ENCODE data around the gene KCNK15. TPM values are rescaled to one million over a fixed set of nuclear protein-coding genes. Genes with fewer than 3 reads are reported as not detected.

KCNK15 gene
- total RNA-seq, 6 experiments from 2014 or later, result 0.07 to 0.43 (median 0.19) TPM; not detected in 2

GRCh38 chr20:44754554-44754953 is 8.9 kb downstream of the KCNK15 start:
- WGBS (ENCODE audit: insufficient coverage, low coverage, low lambda C conversion rate, missing lambda C conversion rate), result 53% methylated on average over 4 of the region's 7 CpGs
- TF ChIP-seq, protein P1, sequence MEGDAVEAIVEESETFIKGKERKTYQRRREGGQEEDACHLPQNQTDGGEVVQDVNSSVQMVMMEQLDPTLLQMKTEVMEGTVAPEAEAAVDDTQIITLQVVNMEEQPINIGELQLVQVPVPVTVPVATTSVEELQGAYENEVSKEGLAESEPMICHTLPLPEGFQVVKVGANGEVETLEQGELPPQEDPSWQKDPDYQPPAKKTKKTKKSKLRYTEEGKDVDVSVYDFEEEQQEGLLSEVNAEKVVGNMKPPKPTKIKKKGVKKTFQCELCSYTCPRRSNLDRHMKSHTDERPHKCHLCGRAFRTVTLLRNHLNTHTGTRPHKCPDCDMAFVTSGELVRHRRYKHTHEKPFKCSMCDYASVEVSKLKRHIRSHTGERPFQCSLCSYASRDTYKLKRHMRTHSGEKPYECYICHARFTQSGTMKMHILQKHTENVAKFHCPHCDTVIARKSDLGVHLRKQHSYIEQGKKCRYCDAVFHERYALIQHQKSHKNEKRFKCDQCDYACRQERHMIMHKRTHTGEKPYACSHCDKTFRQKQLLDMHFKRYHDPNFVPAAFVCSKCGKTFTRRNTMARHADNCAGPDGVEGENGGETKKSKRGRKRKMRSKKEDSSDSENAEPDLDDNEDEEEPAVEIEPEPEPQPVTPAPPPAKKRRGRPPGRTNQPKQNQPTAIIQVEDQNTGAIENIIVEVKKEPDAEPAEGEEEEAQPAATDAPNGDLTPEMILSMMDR (IDR thresholded peaks at IDR 0.05), result no peak
- TF ChIP-seq POLR2A (IDR thresholded peaks at IDR 0.05), result no peak
- intact Hi-C loops (cut with DNase I), result loop anchor here (10.0 kb wide), 1 partner anchor 110 kb away; no protein-coding TSS in a partner anchor

GRCh38 chr20:44756011-44756688 is 10.5 kb downstream of the KCNK15 start:
- Histone ChIP-seq H3K36me3 (no peaks in the 10 kb centered on the region), H3K9me3 (no peaks in the 10 kb centered on the region), H3K27me3 (no peaks in the 10 kb centered on the region), H3K4me1 (no peaks in the 10 kb centered on the region), H3K4me3 (no peak overlapping the region), H3K27ac (no peak overlapping the region)
- DNase-seq (no peak), ATAC-seq (no peak)
- 73% methylated on average over 6 of the region's 18 CpGs for WGBS (ENCODE audit: insufficient coverage, low coverage, low lambda C conversion rate, missing lambda C conversion rate)
- TF ChIP-seq, protein P1 (IDR thresholded peaks at IDR 0.05), result no peak
- TF ChIP-seq POLR2A (IDR thresholded peaks at IDR 0.05), result no peak
- intact Hi-C loops (cut with DNase I), result loop anchor here (10.0 kb wide), 1 partner anchor 109 kb away; no protein-coding TSS in a partner anchor

More at GRCh38 chr20:44754554-44754953, 8.9 kb downstream of the KCNK15 start:
- H3K4me1 ChIP-seq, result no peaks in the 10 kb centered on the region
- peaks cover 0 to 4% of the 10 kb centered on the region in 2 donors for H3K27me3 ChIP-seq
- ATAC-seq (no peak), DNase-seq (no peak)
- no peaks in the 10 kb centered on the region for H3K36me3 ChIP-seq
- H3K27ac ChIP-seq, result no peak overlapping the region
- H3K9me3 ChIP-seq, result no peaks in the 10 kb centered on the region
- H3K4me3 ChIP-seq, result no peak overlapping the region

GRCh38 chr20:44756956-44757355 is 11.3 kb downstream of the KCNK15 start:
- Histone ChIP-seq H3K4me1 (no peaks in the 10 kb centered on the region), H3K27me3 (no peaks in the 10 kb centered on the region), H3K9me3 (no peaks in the 10 kb centered on the region), H3K27ac (no peak overlapping the region), H3K4me3 (no peak overlapping the region), H3K36me3 (no peaks in the 10 kb centered on the region)
- TF ChIP-seq, protein P1 (IDR thresholded peaks at IDR 0.05), result no peak
- no peak for TF ChIP-seq POLR2A (IDR thresholded peaks at IDR 0.05)
- ATAC-seq (no peak), DNase-seq (no peak)
- 85% methylated on average over 4 of the region's 5 CpGs for WGBS (ENCODE audit: insufficient coverage, low coverage, low lambda C conversion rate, missing lambda C conversion rate)
- intact Hi-C loops (cut with DNase I), result loop anchor here (10.0 kb wide), 1 partner anchor 108 kb away; no protein-coding TSS in a partner anchor

DNA sequence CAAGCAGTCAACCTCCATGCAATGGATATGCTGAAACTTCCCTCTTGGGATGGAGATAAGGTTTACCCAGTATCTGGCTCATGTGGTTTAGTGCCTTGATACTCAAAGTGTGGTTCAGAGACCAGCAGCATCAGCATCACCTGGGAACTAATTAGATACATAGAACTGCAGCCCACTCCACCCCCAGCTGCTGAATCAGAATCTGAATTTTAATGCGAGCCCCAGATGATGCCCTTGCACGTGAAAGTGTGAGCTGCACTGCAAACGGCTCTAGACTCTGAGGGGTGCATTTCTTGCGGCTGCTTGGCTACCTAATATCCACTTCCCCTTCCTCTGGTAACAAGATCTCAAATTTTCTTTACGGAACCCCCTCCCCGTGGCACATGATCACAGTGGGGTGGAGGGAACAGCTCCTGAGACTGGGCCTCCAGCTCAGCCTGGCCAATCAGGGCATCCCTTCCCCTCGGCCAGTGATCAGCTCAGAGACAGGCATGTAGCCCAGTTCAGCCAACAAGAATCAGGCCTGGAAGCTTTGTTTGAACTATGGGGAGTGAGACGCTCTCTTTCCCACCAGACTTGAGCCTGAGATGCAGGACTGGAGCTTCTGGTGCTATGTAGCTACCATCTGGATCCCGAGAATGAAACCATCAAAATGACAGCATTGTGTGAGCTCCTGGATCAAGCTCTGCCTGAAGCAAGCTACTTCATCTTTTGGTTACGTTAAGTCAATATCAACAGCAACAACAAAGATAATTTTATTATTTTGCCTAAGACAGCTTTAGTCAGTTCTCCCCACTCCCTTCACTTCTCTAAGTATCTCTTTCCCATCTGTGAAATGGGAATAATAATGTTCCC is 12.8 kb downstream of the KCNK15 start:
- Histone ChIP-seq H3K9me3 (no peaks in the 10 kb centered on the region), H3K4me3 (no peak overlapping the region), H3K27ac (no peak overlapping the region), H3K27me3 (no peaks in the 10 kb centered on the region), H3K36me3 (no peaks in the 10 kb centered on the region), H3K4me1 (no peaks in the 10 kb centered on the region)
- TF ChIP-seq POLR2A (IDR thresholded peaks at IDR 0.05), result no peak
- TF ChIP-seq, protein P1 (IDR thresholded peaks at IDR 0.05), result no peak
- 31% methylated on average over 9 of the region's 10 CpGs for WGBS (ENCODE audit: insufficient coverage, low coverage, low lambda C conversion rate, missing lambda C conversion rate)
- DNase-seq (no peak), ATAC-seq (no peak)
- intact Hi-C loops (cut with DNase I), result loop anchor here (10.0 kb wide), 1 partner anchor 106 kb away; no protein-coding TSS in a partner anchor
